Cardiac fibroblast (primary cell): ENCODE results near the gene TMEM43.

Source experiments
- DNase-seq, 2 donors: peaks; one replicate each; pipeline versions ENCODE4 v3.0.0 to v3.0.0-alpha.2; 2010; ENCODE audit warnings: low read depth in 2 of 2
- H3K4me3 ChIP-seq, 2 donors: replicated peaks in 1 of 2; 1 replicate in 1 of 2; 2 replicates in 1 of 2; pipeline ENCODE4 v1.5.1; 2011; ENCODE audit warnings: low read depth in 2 of 2, low read length in 2 of 2, mild to moderate bottlenecking in 2 of 2, moderate library complexity in 1 of 2
- CTCF ChIP-seq: IDR thresholded peaks from one replicate; pipeline ENCODE4 v1.5.1; 2011; ENCODE audit warnings: low read depth, mild to moderate bottlenecking, low read length, inconsistent platforms

Gene TMEM43

GRCh38 chr3:14147066-14147435 is 22.2 kb downstream of the TMEM43 start:
- no peak for DNase-seq
- TF ChIP-seq CTCF, result no peak
- H3K4me3 ChIP-seq, result no peak overlapping the region

- TF ChIP-seq CTCF, result no peak
- no peak overlapping the region for H3K4me3 ChIP-seq
- no peak for DNase-seq
Observed at GRCh38 chr3:14147617-14148016, 22.8 kb downstream of the TMEM43 start.

GRCh38 chr3:14148041-14148985 is 23.5 kb downstream of the TMEM43 start:
- DNase-seq, result no peak
- no peak overlapping the region for H3K4me3 ChIP-seq
- TF ChIP-seq CTCF, result peak; percentile 2

- no peak for TF ChIP-seq CTCF
- no peak for DNase-seq
- no peak overlapping the region for H3K4me3 ChIP-seq
Observed at GRCh38 chr3:14150078-14150477, 25.2 kb downstream of the TMEM43 start.

- DNase-seq, result no peak
- no peak overlapping the region for H3K4me3 ChIP-seq
- no peak for TF ChIP-seq CTCF
Observed at GRCh38 chr3:14150491-14151230, 25.8 kb downstream of the TMEM43 start.

- no peak for TF ChIP-seq CTCF
- DNase-seq, result no peak
Observed at GRCh38 chr3:14151471-14152083, 26.7 kb downstream of the TMEM43 start.

More at GRCh38 chr3:14151471-14152083, 26.7 kb downstream of the TMEM43 start:
- H3K4me3 ChIP-seq, result no peak overlapping the region
